ENCODE data around the gene ESPNL. TPM values are rescaled to one million over a fixed set of nuclear protein-coding genes. Genes with fewer than 3 reads are reported as not detected.

Gene ESPNL
- total and polyA plus RNA-seq, 2 of the 4 experiments (the other 2 are of a cell fraction), result 2.0 TPM

GRCh38 chr2:238067939-238068338 lies 32.2 kb upstream of the ESPNL start:
- no TSS peak for BruUV-seq (replicated peaks)

More at GRCh38 chr2:238067939-238068338, 32.2 kb upstream of the ESPNL start:
- ChIA-PET POLR2A (ENCODE audit: unreplicated experiment) (no interaction called here), CTCF (no interaction called here)
- no peak overlapping the region for H3K4ac ChIP-seq (ENCODE audit: low read depth, low read length)
- no peak overlapping the region for H4K91ac ChIP-seq (ENCODE audit: insufficient read depth, low read depth, low read length)
- H2AK9ac ChIP-seq (replicated peaks; ENCODE audit: low read depth, low read length, poor library complexity), result no peak overlapping the region
- WGBS, 2 experiments (ENCODE audit: extremely low coverage in 2 of 2, insufficient read length in 1 of 2), result 93% methylated on average over 2 of the region's 7 CpGs; no CpG with 5 or more reads in 1 of the 2 experiments
- H3K4me2 ChIP-seq (ENCODE audit: low read depth, low read length), result no peak overlapping the region
- no peak overlapping the region for H2BK20ac ChIP-seq (ENCODE audit: low read depth, low read length)
- H3K56ac ChIP-seq (ENCODE audit: extremely low read depth, insufficient read depth, low read length), result no peak overlapping the region
- no peak overlapping the region for H2BK15ac ChIP-seq (ENCODE audit: low read depth, low read length)
- DNase-seq (no peak), ATAC-seq (ENCODE audit: low read depth) (no peak)
- no peak overlapping the region for H2AFZ ChIP-seq (replicated peaks; ENCODE audit: low read length, poor library complexity)
- no peaks in the 10 kb centered on the region for H3K4me1 ChIP-seq (ENCODE audit: control insufficient read depth, insufficient read depth, low read length)
- no peak for TF ChIP-seq MXI1 (IDR thresholded peaks at IDR 0.05; ENCODE audit: borderline replicate concordance, low read depth, low read length)
- TF ChIP-seq ELK1 (IDR thresholded peaks at IDR 0.05; ENCODE audit: borderline replicate concordance, low read depth, low read length), result no peak
- TF ChIP-seq MAZ (IDR thresholded peaks at IDR 0.05; ENCODE audit: borderline replicate concordance, low read depth, low read length), result no peak
- no peak for TF ChIP-seq CEBPB (IDR thresholded peaks at IDR 0.05; ENCODE audit: low read depth, low read length)
- no peak for TF ChIP-seq CHD1 (IDR thresholded peaks at IDR 0.05; ENCODE audit: low read depth, low read length)
- no peak for TF ChIP-seq FOS (IDR thresholded peaks at IDR 0.05; ENCODE audit: low read depth, low read length)
- no peak for TF ChIP-seq MAFK (IDR thresholded peaks at IDR 0.05; ENCODE audit: low read depth, low read length)
- no peak for TF ChIP-seq CTCF (conservative IDR thresholded peaks at IDR 0.05; ENCODE audit: low read depth, low read length)
- no peak for TF ChIP-seq USF2 (IDR thresholded peaks at IDR 0.05; ENCODE audit: low read depth, low read length)
- TF ChIP-seq NFE2L2 (IDR thresholded peaks at IDR 0.05; ENCODE audit: low read depth, low read length), result no peak
- TF ChIP-seq RFX5 (IDR thresholded peaks at IDR 0.05; ENCODE audit: low read depth, low read length), result no peak
- TF ChIP-seq BHLHE40 (IDR thresholded peaks at IDR 0.05; ENCODE audit: low read depth, low read length), result no peak
- no peak for TF ChIP-seq POLR2A (IDR thresholded peaks at IDR 0.05; ENCODE audit: low read depth, low read length)
- TF ChIP-seq SMC3 (IDR thresholded peaks at IDR 0.05; ENCODE audit: low read depth, low read length), result no peak
- no peak for TF ChIP-seq RAD21 (IDR thresholded peaks at IDR 0.05; ENCODE audit: low read length)
- H3K27me3 ChIP-seq (ENCODE audit: control insufficient read depth, insufficient read depth, low read length), result no peaks in the 10 kb centered on the region
- in situ Hi-C loops (cut with MboI; ENCODE audit: low sequenced_read_pairs), result no loop called here
- no peak overlapping the region for H2BK120ac ChIP-seq (ENCODE audit: low read depth, low read length)
- no peaks in the 10 kb centered on the region; the same call in 1 of the 2 replicates for H3K9me1 ChIP-seq (ENCODE audit: insufficient read depth, low read length)
- H4K20me1 ChIP-seq (ENCODE audit: insufficient read depth, low read length), result no peaks in the 10 kb centered on the region
- no peak overlapping the region for H3K27ac ChIP-seq (ENCODE audit: insufficient read depth, low read length)
- no peak overlapping the region for H4K8ac ChIP-seq (ENCODE audit: low read depth in 2 of 2, low read length in 2 of 2)
- H3K4me3 ChIP-seq (ENCODE audit: insufficient read depth, low read depth, low read length), result no peak overlapping the region
- H3K9ac ChIP-seq (ENCODE audit: low read depth, low read length), result no peak overlapping the region
- no peak overlapping the region for H2BK5ac ChIP-seq (ENCODE audit: low read depth, low read length, poor library complexity, severe bottlenecking)
- H3K36me3 ChIP-seq (ENCODE audit: control insufficient read depth, insufficient read depth, low read length), result peaks cover 20% of the 10 kb centered on the region
- peaks cover 0 to 11% of the 10 kb centered on the region in 2 experiments; a peak in 3 of 4 replicates for H3K79me1 ChIP-seq (ENCODE audit: low read depth in 1 of 2, low read length in 2 of 2)
- H3K14ac ChIP-seq (replicated peaks; ENCODE audit: low read depth, low read length), result no peak overlapping the region
- no peak overlapping the region for H2AK5ac ChIP-seq (ENCODE audit: low read depth, low read length)
- H4K5ac ChIP-seq (ENCODE audit: low read depth, low read length), result no peak overlapping the region
- H3K9me3 ChIP-seq (ENCODE audit: control insufficient read depth, insufficient read depth, low read length), result peaks cover 2% of the 10 kb centered on the region; the same call in 1 of the 2 replicates
- no peak overlapping the region for H3K23ac ChIP-seq (ENCODE audit: low read depth, low read length)
- H3K18ac ChIP-seq (ENCODE audit: low read depth, low read length), result no peak overlapping the region
- intact Hi-C loops (cut with micrococcal nuclease), result no loop called here
- dilution Hi-C loops (cut with HindIII; ENCODE audit: low sequenced_read_pairs, unreplicated experiment), result no loop called here

Data from IMR-90 (cell line).